ENCODE results near the gene DCAF5. TPM values are rescaled to one million over a fixed set of nuclear protein-coding genes. Genes with fewer than 3 reads are reported as not detected.
A peak's percentile ranks its signal among the peaks of the same experiment; 100 is the strongest.

The DCAF5 gene
- total and polyA plus RNA-seq, 5 donors: 22.5 to 53.6 (median 46.8) TPM

GRCh38 chr14:69117020-69117767, 35.7 kb downstream of the DCAF5 start:
- intact Hi-C loops (cut with DNase I): no loop called here
- Histone ChIP-seq H3K9me3 (ENCODE audit: control insufficient read depth, low read length) (no peaks in the 10 kb centered on the region), H3K27ac (ENCODE audit: low read length) (no peak overlapping the region), H3K27me3 (ENCODE audit: control insufficient read depth, insufficient read depth) (no peaks in the 10 kb centered on the region), H3K4me3 (ENCODE audit: low read length) (no peak overlapping the region), H3K4me1 (ENCODE audit: control insufficient read depth, insufficient read depth, low read length) (peaks cover 5% of the 10 kb centered on the region)
- DNase-seq (no peak), ATAC-seq (no peak)
- 93% methylated on average over 6 of the region's 6 CpGs for WGBS

GRCh38 chr14:69115407-69116185, 37.3 kb downstream of the DCAF5 start:
- H3K4me1 ChIP-seq (ENCODE audit: control insufficient read depth, insufficient read depth, low read length): peaks cover 6% of the 10 kb centered on the region
- no peak overlapping the region for H3K4me3 ChIP-seq (ENCODE audit: low read length)
- no peaks in the 10 kb centered on the region for H3K27me3 ChIP-seq (ENCODE audit: control insufficient read depth, insufficient read depth)
- no peaks in the 10 kb centered on the region for H3K9me3 ChIP-seq (ENCODE audit: control insufficient read depth, low read length)
- H3K27ac ChIP-seq (ENCODE audit: low read length): no peak overlapping the region
- no peak for ATAC-seq
- 90% methylated on average over 3 of the region's 3 CpGs for WGBS
- DNase-seq: no peak
- intact Hi-C loops (cut with DNase I): no loop called here

DNA sequence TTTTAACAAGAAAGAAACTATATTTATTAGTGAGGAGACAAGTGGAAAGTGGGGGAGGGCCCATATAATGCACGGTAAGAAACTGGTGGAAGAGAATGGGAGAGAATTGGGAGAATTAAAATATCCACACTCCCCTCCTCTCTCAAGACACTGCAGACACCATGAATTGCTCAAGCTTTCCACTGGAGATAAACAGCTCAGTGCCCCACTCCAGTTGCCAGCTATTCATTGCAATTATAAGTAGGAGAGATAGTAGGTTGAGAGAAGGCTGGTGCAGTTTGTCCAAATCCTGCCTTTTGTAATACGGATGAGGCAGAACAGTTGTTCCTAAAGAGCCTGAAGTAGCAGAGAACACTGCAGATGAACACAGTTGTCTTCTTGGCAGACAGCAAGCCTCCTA, 38.2 kb downstream of the DCAF5 start:
- H3K4me3 ChIP-seq (ENCODE audit: low read length): no peak overlapping the region
- intact Hi-C loops (cut with DNase I): no loop called here
- no peak for ATAC-seq
- no peaks in the 10 kb centered on the region for H3K9me3 ChIP-seq (ENCODE audit: control insufficient read depth, low read length)
- H3K27ac ChIP-seq (ENCODE audit: low read length): no peak overlapping the region
- no peak for DNase-seq
- 63% methylated on average over 2 of the region's 2 CpGs for WGBS
- H3K27me3 ChIP-seq (ENCODE audit: control insufficient read depth, insufficient read depth): no peaks in the 10 kb centered on the region
- peaks cover 9% of the 10 kb centered on the region for H3K4me1 ChIP-seq (ENCODE audit: control insufficient read depth, insufficient read depth, low read length)

DNA sequence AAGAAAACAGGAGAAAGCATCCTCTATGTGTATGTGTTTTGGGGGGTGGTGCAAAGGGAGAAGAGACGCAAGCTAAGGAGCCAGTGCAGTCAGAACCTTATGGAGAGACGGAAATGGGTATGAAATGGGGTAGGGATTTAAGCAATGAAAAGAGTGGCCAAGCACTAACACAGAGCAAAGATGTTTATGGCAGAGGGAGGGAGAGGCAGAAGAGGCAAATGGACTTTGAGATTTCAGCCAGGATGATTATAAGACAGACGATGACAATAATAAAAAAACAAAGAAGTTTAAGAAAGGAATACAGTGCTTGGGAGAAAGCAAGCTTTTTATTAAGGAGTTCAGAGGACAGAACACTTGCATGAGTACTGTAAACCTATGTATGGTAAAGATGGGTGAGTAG, 44.6 kb downstream of the DCAF5 start:
- intact Hi-C loops (cut with DNase I): loop anchor here (5.0 to 10.0 kb wide), 4 partner anchors 196 to 246 kb away; no protein-coding TSS in a partner anchor
- Histone ChIP-seq H3K27me3 (ENCODE audit: control insufficient read depth, insufficient read depth) (no peaks in the 10 kb centered on the region), H3K9me3 (ENCODE audit: control insufficient read depth, low read length) (no peaks in the 10 kb centered on the region), H3K4me3 (ENCODE audit: low read length) (no peak overlapping the region), H3K4me1 (ENCODE audit: control insufficient read depth, insufficient read depth, low read length) (peaks cover 4% of the 10 kb centered on the region), H3K27ac (ENCODE audit: low read length) (no peak overlapping the region)
- DNase-seq (no peak), ATAC-seq (no peak)
- 91% methylated on average over 3 of the region's 3 CpGs for WGBS

GRCh38 chr14:69107407-69108003, 45.4 kb downstream of the DCAF5 start:
- Histone ChIP-seq H3K9me3 (ENCODE audit: control insufficient read depth, low read length) (no peaks in the 10 kb centered on the region), H3K27ac (ENCODE audit: low read length) (no peak overlapping the region), H3K4me3 (ENCODE audit: low read length) (no peak overlapping the region), H3K4me1 (ENCODE audit: control insufficient read depth, insufficient read depth, low read length) (peaks cover 4% of the 10 kb centered on the region), H3K27me3 (ENCODE audit: control insufficient read depth, insufficient read depth) (no peaks in the 10 kb centered on the region)
- DNase-seq: no peak
- intact Hi-C loops (cut with DNase I): loop anchor here (5.0 to 10.0 kb wide), 4 partner anchors 195 to 245 kb away; no protein-coding TSS in a partner anchor
- 36% methylated on average over 3 of the region's 3 CpGs for WGBS
- peak; percentile 46 to 70 for ATAC-seq

- no peak for DNase-seq
- 94% methylated on average over 5 of the region's 5 CpGs for WGBS
- no peaks in the 10 kb centered on the region for H3K9me3 ChIP-seq (ENCODE audit: control insufficient read depth, low read length)
- H3K4me1 ChIP-seq (ENCODE audit: control insufficient read depth, insufficient read depth, low read length): peaks cover 3% of the 10 kb centered on the region
- no peak overlapping the region for H3K4me3 ChIP-seq (ENCODE audit: low read length)
- no peak for ATAC-seq
- H3K27me3 ChIP-seq (ENCODE audit: control insufficient read depth, insufficient read depth): no peaks in the 10 kb centered on the region
- intact Hi-C loops (cut with DNase I): loop anchor here (5.0 to 10.0 kb wide), 4 partner anchors 194 to 244 kb away; no protein-coding TSS in a partner anchor
- H3K27ac ChIP-seq (ENCODE audit: low read length): no peak overlapping the region
Observed at GRCh38 chr14:69106451-69106850, 46.5 kb downstream of the DCAF5 start.

GRCh38 chr14:69105326-69105725, 47.6 kb downstream of the DCAF5 start:
- Histone ChIP-seq H3K9me3 (ENCODE audit: control insufficient read depth, low read length) (no peaks in the 10 kb centered on the region), H3K27ac (ENCODE audit: low read length) (no peak overlapping the region), H3K4me1 (ENCODE audit: control insufficient read depth, insufficient read depth, low read length) (no peaks in the 10 kb centered on the region), H3K4me3 (ENCODE audit: low read length) (no peak overlapping the region), H3K27me3 (ENCODE audit: control insufficient read depth, insufficient read depth) (no peaks in the 10 kb centered on the region)
- intact Hi-C loops (cut with DNase I): loop anchor here (5.0 to 10.0 kb wide), 4 partner anchors 193 to 243 kb away; no protein-coding TSS in a partner anchor
- 93% methylated on average over 2 of the region's 2 CpGs for WGBS
- peak in 1 of 2 donors; percentile 24 for ATAC-seq
- no peak for DNase-seq

- Histone ChIP-seq H3K9me3 (ENCODE audit: control insufficient read depth, low read length) (no peaks in the 10 kb centered on the region), H3K4me3 (ENCODE audit: low read length) (no peak overlapping the region), H3K27me3 (ENCODE audit: control insufficient read depth, insufficient read depth) (no peaks in the 10 kb centered on the region), H3K27ac (ENCODE audit: low read length) (no peak overlapping the region), H3K4me1 (ENCODE audit: control insufficient read depth, insufficient read depth, low read length) (no peaks in the 10 kb centered on the region)
- DNase-seq (no peak), ATAC-seq (peak; percentile 89 to 91)
- intact Hi-C loops (cut with DNase I): loop anchor here in 3 of 4 donors (5.0 to 10.0 kb wide), 3 partner anchors 189 to 237 kb away; no protein-coding TSS in a partner anchor
- WGBS: 31% methylated on average over 4 of the region's 4 CpGs
Observed at GRCh38 chr14:69101331-69101826, 51.5 kb downstream of the DCAF5 start.

DNA sequence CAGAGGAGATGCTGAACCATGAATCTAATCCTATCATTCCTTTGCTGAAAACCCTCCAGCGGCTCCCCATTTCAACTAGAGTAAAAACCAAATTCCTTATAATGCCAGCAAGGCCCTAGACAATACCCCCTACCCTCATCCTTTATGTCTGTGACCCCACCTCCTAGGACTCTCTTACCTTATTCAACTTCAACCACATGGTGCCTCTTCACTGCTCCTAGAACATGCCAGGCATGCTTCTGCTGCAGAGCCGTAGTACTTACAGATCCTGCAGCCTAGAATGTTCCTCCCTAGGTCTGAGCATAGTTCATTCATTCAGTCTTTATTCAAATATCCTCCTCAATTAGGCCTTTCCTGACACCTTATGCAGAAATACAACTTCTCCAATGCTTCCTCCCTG, 54.9 kb downstream of the DCAF5 start:
- 91% methylated on average over 2 of the region's 2 CpGs for WGBS
- ATAC-seq (no peak), DNase-seq (no peak)
- H3K4me1 ChIP-seq (ENCODE audit: control insufficient read depth, insufficient read depth, low read length): peaks cover 8% of the 10 kb centered on the region
- intact Hi-C loops (cut with DNase I): loop anchor here in 1 of 4 donors (10.0 kb wide), 1 partner anchor 193 kb away; no protein-coding TSS in a partner anchor
- H3K27me3 ChIP-seq (ENCODE audit: control insufficient read depth, insufficient read depth): no peaks in the 10 kb centered on the region
- H3K9me3 ChIP-seq (ENCODE audit: control insufficient read depth, low read length): no peaks in the 10 kb centered on the region
- no peak overlapping the region for H3K4me3 ChIP-seq (ENCODE audit: low read length)
- no peak overlapping the region for H3K27ac ChIP-seq (ENCODE audit: low read length)

- Histone ChIP-seq H3K4me3 (ENCODE audit: low read length) (no peak overlapping the region), H3K27me3 (ENCODE audit: control insufficient read depth, insufficient read depth) (no peaks in the 10 kb centered on the region), H3K9me3 (ENCODE audit: control insufficient read depth, low read length) (no peaks in the 10 kb centered on the region), H3K4me1 (ENCODE audit: control insufficient read depth, insufficient read depth, low read length) (peaks cover 8% of the 10 kb centered on the region), H3K27ac (ENCODE audit: low read length) (no peak overlapping the region)
- ATAC-seq: no peak
- 60% methylated on average over 4 of the region's 4 CpGs for WGBS
- no peak for DNase-seq
- intact Hi-C loops (cut with DNase I): loop anchor here in 1 of 4 donors (10.0 kb wide), 1 partner anchor 192 kb away; no protein-coding TSS in a partner anchor
Observed at GRCh38 chr14:69096781-69097475, 56.0 kb downstream of the DCAF5 start.

Data from right cardiac atrium (tissue), 5 donors.